NOMO-1 treated with DMSO at 0.1 percent for 48 hours (cell line): ENCODE data around the gene PRDX1.
"Not testable (repeated sequence)": the region's sequence is repeated elsewhere in the genome, so short reads cannot be mapped to it uniquely, and the experiment has no call there.

Experiments
- DNase-seq: peaks from one replicate; lab custom pipeline; 2025; ENCODE audit not compliant: unreplicated experiment; lab: John Stamatoyannopoulos, UW

Gene PRDX1

GRCh38 chr1:45467353-45467752 is 54.3 kb downstream of the PRDX1 start:
- not testable (repeated sequence) for DNase-seq

- DNase-seq = no peak
Observed at GRCh38 chr1:45465277-45465676, 56.4 kb downstream of the PRDX1 start.
